MM.1S (cell line): Measurements from ENCODE around the gene ZNF692.

Source experiments
- CTCF ChIP-seq: fragments of 300-600 bp; sonication (generic); IDR thresholded peaks from 2 replicates; pipeline ENCODE4 v1.5.1; 2016; ENCODE audit warnings: antibody characterized with exemption, low read length, mixed read lengths
- EZH2phosphoT487 ChIP-seq: fragments of 300-600 bp; sonication (generic); IDR thresholded peaks from 2 replicates; pipeline ENCODE4 v1.6.1; 2018; ENCODE audit warnings: antibody characterized with exemption, low read length

- TF ChIP-seq EZH2phosphoT487 (no peak), CTCF (no peak)
These were observed 33.3 kb downstream of the ZNF692 start for GRCh38 chr1:248825573-248825908.
